ENCODE data around the gene NFKB2.

NFKB2 gene

DNA sequence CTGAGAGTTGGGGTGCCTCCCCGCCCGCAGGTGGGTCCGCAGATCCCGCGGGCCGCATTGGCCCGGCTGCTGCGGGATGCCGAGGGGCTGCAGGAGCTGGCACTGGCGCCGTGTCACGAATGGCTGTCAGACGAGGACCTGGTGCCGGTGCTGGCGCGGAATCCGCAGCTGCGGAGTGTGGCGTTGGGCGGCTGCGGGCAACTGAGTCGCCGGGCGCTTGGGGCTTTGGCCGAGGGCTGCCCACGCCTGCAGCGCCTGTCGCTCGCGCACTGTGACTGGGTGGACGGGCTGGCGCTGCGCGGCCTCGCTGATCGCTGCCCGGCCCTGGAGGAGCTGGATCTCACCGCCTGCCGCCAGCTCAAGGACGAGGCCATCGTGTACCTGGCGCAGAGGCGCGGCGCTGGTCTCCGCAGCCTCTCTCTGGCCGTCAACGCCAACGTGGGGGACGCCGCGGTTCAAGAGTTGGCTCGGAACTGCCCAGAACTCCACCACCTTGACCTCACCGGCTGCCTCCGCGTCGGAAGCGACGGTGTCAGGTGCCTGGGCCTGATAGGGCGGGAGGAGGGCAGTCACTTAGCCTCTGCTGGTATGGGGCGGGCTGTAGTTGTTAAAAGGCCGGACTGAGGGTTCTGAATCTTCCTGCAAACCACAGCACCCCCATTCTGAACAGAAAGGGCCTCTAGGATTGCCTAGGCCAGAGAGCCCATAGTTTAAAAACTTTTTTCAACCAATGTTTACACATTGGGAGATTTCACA lies 26.4 kb downstream of the NFKB2 start:
- TF ChIP-seq FOXP2 (optimal IDR thresholded peaks at IDR 0.05; ENCODE audit: borderline replicate concordance, extremely low read depth, extremely low read length, insufficient read depth) (peak; percentile 35), TAF1 (IDR thresholded peaks at IDR 0.05; ENCODE audit: borderline replicate concordance, insufficient read depth, low read length) (no peak)

- TF ChIP-seq REST (IDR thresholded peaks at IDR 0.05; ENCODE audit: insufficient read depth in 1 of 2, low read depth in 2 of 2, low read length in 2 of 2) = no peak
- TF ChIP-seq FOXP2 (optimal IDR thresholded peaks at IDR 0.05; ENCODE audit: borderline replicate concordance, extremely low read depth, extremely low read length, insufficient read depth) = peak; percentile 90
- no peak for TF ChIP-seq SIN3A (IDR thresholded peaks at IDR 0.05; ENCODE audit: borderline replicate concordance, insufficient read depth, low read length)
- no peak for TF ChIP-seq TAF1 (IDR thresholded peaks at IDR 0.05; ENCODE audit: borderline replicate concordance, insufficient read depth, low read length)
- TF ChIP-seq POLR2AphosphoS5 (IDR thresholded peaks at IDR 0.05; ENCODE audit: low read depth, low read length) = no peak
Measured at GRCh38 chr10:102422545-102423129, 27.1 kb downstream of the NFKB2 start.

GRCh38 chr10:102423372-102423968 lies 28.0 kb downstream of the NFKB2 start:
- TF ChIP-seq SIN3A (IDR thresholded peaks at IDR 0.05; ENCODE audit: borderline replicate concordance, insufficient read depth, low read length) (no peak), REST (IDR thresholded peaks at IDR 0.05; ENCODE audit: insufficient read depth in 1 of 2, low read depth in 2 of 2, low read length in 2 of 2) (no peak), FOXP2 (optimal IDR thresholded peaks at IDR 0.05; ENCODE audit: borderline replicate concordance, extremely low read depth, extremely low read length, insufficient read depth) (no peak)

GRCh38 chr10:102424145-102424544 lies 28.6 kb downstream of the NFKB2 start:
- no peak for TF ChIP-seq REST (IDR thresholded peaks at IDR 0.05; ENCODE audit: insufficient read depth in 1 of 2, low read depth in 2 of 2, low read length in 2 of 2)

- TF ChIP-seq SIN3A (IDR thresholded peaks at IDR 0.05; ENCODE audit: borderline replicate concordance, insufficient read depth, low read length) (no peak), POLR2AphosphoS5 (IDR thresholded peaks at IDR 0.05; ENCODE audit: low read depth, low read length) (no peak), FOXP2 (optimal IDR thresholded peaks at IDR 0.05; ENCODE audit: borderline replicate concordance, extremely low read depth, extremely low read length, insufficient read depth) (no peak)
Measured at GRCh38 chr10:102424916-102425315, 29.4 kb downstream of the NFKB2 start.

DNA sequence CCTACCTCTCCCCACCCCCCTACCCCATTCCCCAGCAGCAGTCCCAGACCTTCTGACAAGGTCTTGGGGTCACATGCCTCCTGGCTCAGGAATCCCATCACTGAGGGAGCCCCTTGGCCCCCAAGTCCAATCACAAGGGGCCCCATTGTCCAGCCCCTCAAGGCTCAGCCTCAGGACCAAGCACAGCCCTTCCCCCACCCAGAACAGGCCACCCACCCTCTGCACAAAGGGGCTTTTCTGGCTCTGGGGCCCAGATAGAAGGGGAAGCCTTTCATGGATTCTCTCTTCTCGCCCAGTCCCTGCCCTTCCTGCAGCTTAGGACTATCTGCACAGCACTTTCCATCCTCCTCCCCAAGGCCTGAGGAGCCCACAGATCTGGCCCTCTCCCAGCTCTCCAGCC lies 29.9 kb downstream of the NFKB2 start:
- no peak for TF ChIP-seq POLR2AphosphoS5 (IDR thresholded peaks at IDR 0.05; ENCODE audit: low read depth, low read length)
- TF ChIP-seq SIN3A (IDR thresholded peaks at IDR 0.05; ENCODE audit: borderline replicate concordance, insufficient read depth, low read length) = no peak
- TF ChIP-seq TAF1 (IDR thresholded peaks at IDR 0.05; ENCODE audit: borderline replicate concordance, insufficient read depth, low read length) = no peak
- TF ChIP-seq REST (IDR thresholded peaks at IDR 0.05; ENCODE audit: insufficient read depth in 1 of 2, low read depth in 2 of 2, low read length in 2 of 2) = no peak
- TF ChIP-seq FOXP2 (optimal IDR thresholded peaks at IDR 0.05; ENCODE audit: borderline replicate concordance, extremely low read depth, extremely low read length, insufficient read depth) = no peak
